Measurements from ENCODE around the gene EFCAB11. TPM values are rescaled to one million over a fixed set of nuclear protein-coding genes. Genes with fewer than 3 reads are reported as not detected.

Gene EFCAB11
- total and polyA plus RNA-seq, 2 of the 4 experiments (the other 2 are of a cell fraction), result 2.2 to 5.3 TPM

DNA sequence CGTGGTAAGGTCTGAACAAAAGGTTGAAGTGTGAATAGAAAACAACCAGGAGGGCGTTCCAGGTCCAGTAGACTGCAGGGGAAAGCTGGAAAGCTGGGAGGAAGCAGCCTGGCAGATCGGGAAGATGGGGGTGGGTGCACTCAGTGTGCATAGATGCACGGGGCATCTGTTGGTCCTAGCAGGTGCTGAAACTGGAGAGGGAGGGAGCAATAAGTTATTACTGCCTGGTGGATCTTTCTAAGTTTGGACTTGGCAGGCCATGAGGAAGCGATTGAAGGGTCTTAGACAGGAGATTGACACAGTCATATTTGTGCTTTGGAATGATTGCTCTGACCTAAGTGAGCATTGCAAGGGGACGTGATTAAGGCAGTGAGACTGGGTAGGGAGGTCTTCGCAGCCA, 194.4 kb downstream of the EFCAB11 start:
- Histone ChIP-seq H3K9me3 (ENCODE audit: control insufficient read depth, insufficient read depth, low read length) (peaks cover 3% of the 10 kb centered on the region; the same call in 1 of the 2 replicates), H3K9me1 (ENCODE audit: insufficient read depth, low read length) (no peaks in the 10 kb centered on the region; the same call in 1 of the 2 replicates), H2BK5ac (ENCODE audit: low read depth, low read length, poor library complexity, severe bottlenecking) (no peak overlapping the region), H3K27me3 (ENCODE audit: control insufficient read depth, insufficient read depth, low read length) (no peaks in the 10 kb centered on the region), H3K4me3 (ENCODE audit: insufficient read depth, low read depth, low read length) (no peak overlapping the region), H2BK120ac (ENCODE audit: low read depth, low read length) (no peak overlapping the region), H3K9ac (ENCODE audit: low read depth, low read length) (no peak overlapping the region), H3K4me2 (ENCODE audit: low read depth, low read length) (no peak overlapping the region), H3K4me1 (ENCODE audit: control insufficient read depth, insufficient read depth, low read length) (peaks cover 2% of the 10 kb centered on the region; the same call in 1 of the 2 replicates), H4K5ac (ENCODE audit: low read depth, low read length) (no peak overlapping the region), H2AK5ac (ENCODE audit: low read depth, low read length) (no peak overlapping the region), H4K91ac (ENCODE audit: insufficient read depth, low read depth, low read length) (no peak overlapping the region), H3K14ac (replicated peaks; ENCODE audit: low read depth, low read length) (no peak overlapping the region), H3K79me1 (ENCODE audit: low read depth in 1 of 2, low read length in 2 of 2) (no peaks in the 10 kb centered on the region), H4K8ac (ENCODE audit: low read depth in 2 of 2, low read length in 2 of 2) (no peak overlapping the region), H3K18ac (ENCODE audit: low read depth, low read length) (no peak overlapping the region), H4K20me1 (ENCODE audit: insufficient read depth, low read length) (no peaks in the 10 kb centered on the region), H3K4ac (ENCODE audit: low read depth, low read length) (no peak overlapping the region), H2BK20ac (ENCODE audit: low read depth, low read length) (no peak overlapping the region), H2AK9ac (replicated peaks; ENCODE audit: low read depth, low read length, poor library complexity) (no peak overlapping the region), H2AFZ (replicated peaks; ENCODE audit: low read length, poor library complexity) (no peak overlapping the region), H3K23ac (ENCODE audit: low read depth, low read length) (no peak overlapping the region), H3K27ac (ENCODE audit: insufficient read depth, low read length) (no peak overlapping the region), H2BK15ac (ENCODE audit: low read depth, low read length) (no peak overlapping the region), H3K56ac (ENCODE audit: extremely low read depth, insufficient read depth, low read length) (no peak overlapping the region), H3K36me3 (ENCODE audit: control insufficient read depth, insufficient read depth, low read length) (no peaks in the 10 kb centered on the region)
- CTCF ChIA-PET, result no interaction called here
- intact Hi-C loops (cut with micrococcal nuclease) (no loop called here), in situ Hi-C loops (cut with MboI; ENCODE audit: low sequenced_read_pairs) (loop anchor here (25.0 kb wide), 1 partner anchor 723 kb away; no protein-coding TSS in a partner anchor), dilution Hi-C loops (cut with HindIII; ENCODE audit: low sequenced_read_pairs, unreplicated experiment) (no loop called here)
- BruUV-seq (replicated peaks), result no TSS peak
- TF ChIP-seq BHLHE40 (IDR thresholded peaks at IDR 0.05; ENCODE audit: low read depth, low read length) (no peak), RCOR1 (IDR thresholded peaks at IDR 0.05; ENCODE audit: insufficient replicate concordance, low read length) (no peak), FOS (IDR thresholded peaks at IDR 0.05; ENCODE audit: low read depth, low read length) (no peak), NFE2L2 (IDR thresholded peaks at IDR 0.05; ENCODE audit: low read depth, low read length) (no peak), POLR2A (IDR thresholded peaks at IDR 0.05; ENCODE audit: low read depth, low read length) (no peak), MAZ (IDR thresholded peaks at IDR 0.05; ENCODE audit: borderline replicate concordance, low read depth, low read length) (no peak), CHD1 (IDR thresholded peaks at IDR 0.05; ENCODE audit: low read depth, low read length) (no peak), MAFK (IDR thresholded peaks at IDR 0.05; ENCODE audit: low read depth, low read length) (no peak)
- TF ChIP-seq, protein P1, sequence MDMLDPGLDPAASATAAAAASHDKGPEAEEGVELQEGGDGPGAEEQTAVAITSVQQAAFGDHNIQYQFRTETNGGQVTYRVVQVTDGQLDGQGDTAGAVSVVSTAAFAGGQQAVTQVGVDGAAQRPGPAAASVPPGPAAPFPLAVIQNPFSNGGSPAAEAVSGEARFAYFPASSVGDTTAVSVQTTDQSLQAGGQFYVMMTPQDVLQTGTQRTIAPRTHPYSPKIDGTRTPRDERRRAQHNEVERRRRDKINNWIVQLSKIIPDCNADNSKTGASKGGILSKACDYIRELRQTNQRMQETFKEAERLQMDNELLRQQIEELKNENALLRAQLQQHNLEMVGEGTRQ (IDR thresholded peaks at IDR 0.05; ENCODE audit: low read depth, low read length), result no peak
- TF ChIP-seq, protein P2, sequence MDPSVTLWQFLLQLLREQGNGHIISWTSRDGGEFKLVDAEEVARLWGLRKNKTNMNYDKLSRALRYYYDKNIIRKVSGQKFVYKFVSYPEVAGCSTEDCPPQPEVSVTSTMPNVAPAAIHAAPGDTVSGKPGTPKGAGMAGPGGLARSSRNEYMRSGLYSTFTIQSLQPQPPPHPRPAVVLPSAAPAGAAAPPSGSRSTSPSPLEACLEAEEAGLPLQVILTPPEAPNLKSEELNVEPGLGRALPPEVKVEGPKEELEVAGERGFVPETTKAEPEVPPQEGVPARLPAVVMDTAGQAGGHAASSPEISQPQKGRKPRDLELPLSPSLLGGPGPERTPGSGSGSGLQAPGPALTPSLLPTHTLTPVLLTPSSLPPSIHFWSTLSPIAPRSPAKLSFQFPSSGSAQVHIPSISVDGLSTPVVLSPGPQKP (IDR thresholded peaks at IDR 0.05; ENCODE audit: borderline replicate concordance, low read depth, low read length), result no peak
- DNase-seq (no peak), ATAC-seq (ENCODE audit: low read depth) (no peak)
- POLR2A ChIA-PET (ENCODE audit: unreplicated experiment), result interaction anchor here (0.8 kb wide), 1 partner anchor 52 kb away, joined by 12 read pairs; no protein-coding TSS in a partner anchor
- WGBS, 2 experiments (ENCODE audit: extremely low coverage in 2 of 2, insufficient read length in 1 of 2), result 68% methylated on average over 6 of the region's 7 CpGs; no CpG with 5 or more reads in 1 of the 2 experiments
